MCF 10A (cell line): ENCODE measurements around the gene KDM2A. TPM values are rescaled to one million over a fixed set of nuclear protein-coding genes. Genes with fewer than 3 reads are reported as not detected.

ENCODE experiments used
- BruUV-seq: library from RNA; stranded (reverse); fragments of 400-500 nt; replicated peaks from 2 replicates; lab custom pipeline; 2021; lab: Mats Ljungman, UMichigan
- CTCF ChIA-PET: fragments of 300-600 bp; sonication (Branson Sonifier 250); formaldehyde crosslinking; extraction: SDS; loops from one replicate; lab custom pipeline; 2021; ENCODE audit warnings: antibody characterized with exemption, inconsistent platforms; lab: Yijun Ruan, JAX
- POLR2A ChIA-PET: fragments of 300-600, 350-650 bp; sonication (Branson Sonifier 250); formaldehyde crosslinking; extraction: SDS; loops from one replicate; lab custom pipeline; 2020; ENCODE audit warnings: antibody characterized with exemption, inconsistent platforms; lab: Yijun Ruan, JAX
- DNase-seq: peaks from one replicate; pipeline ENCODE4 v3.0.0-alpha.2; 2018; ENCODE audit not compliant: unreplicated experiment
- H3K27ac Mint-ChIP-seq: one replicate; pipeline ENCODE4 v1.8.0; 2022; ENCODE audit warnings: mild to moderate bottlenecking, low read depth, mixed read lengths; ENCODE audit not compliant: unreplicated experiment
- H3K27me3 Mint-ChIP-seq: one replicate; pipeline ENCODE4 v1.8.0; 2022; ENCODE audit warnings: mixed read lengths; ENCODE audit not compliant: insufficient read depth, unreplicated experiment
- H3K36me3 Mint-ChIP-seq: one replicate; pipeline ENCODE4 v1.8.0; 2022; ENCODE audit warnings: mild to moderate bottlenecking, moderate library complexity, mixed read lengths; ENCODE audit not compliant: insufficient read depth, unreplicated experiment
- H3K4me1 Mint-ChIP-seq: one replicate; pipeline ENCODE4 v1.8.0; 2022; ENCODE audit warnings: mixed read lengths; ENCODE audit not compliant: insufficient read depth, unreplicated experiment
- H3K4me3 Mint-ChIP-seq: one replicate; pipeline ENCODE4 v1.8.0; 2022; ENCODE audit warnings: mild to moderate bottlenecking, moderate library complexity, mixed read lengths; ENCODE audit not compliant: unreplicated experiment
- H3K9me3 Mint-ChIP-seq: one replicate; pipeline ENCODE4 v1.8.0; 2022; ENCODE audit warnings: mixed read lengths; ENCODE audit not compliant: unreplicated experiment
- CTCF ChIP-seq: fragments of 200-600 bp; IDR thresholded peaks from one replicate; pipeline ENCODE4 v1.8.0; 2022; ENCODE audit warnings: antibody characterized with exemption, mild to moderate bottlenecking; ENCODE audit not compliant: unreplicated experiment
- intact Hi-C: fragments of 100-400 bp; cut with micrococcal nuclease; formaldehyde crosslinking; loops from 2 replicates; pipeline ENCODE4 v1.14.1; 2022
- total RNA-seq: library from RNA; stranded (reverse); gene quantifications from 2 replicates; pipeline ENCODE4 v1.2.3, GENCODE V29; 2022

The KDM2A gene
- total RNA-seq, 1 experiment from 2014 or later, result 63.8 TPM

- POLR2A ChIA-PET, result interaction anchor here (0.7 to 1.4 kb wide), 4 partner anchors 45 to 288 kb away, joined by 3 to 5 read pairs (median 4); partner anchors contain the start of genes KDM2A and SSH3
- Mint-ChIP-seq H3K27me3 (no peaks in the 10 kb centered on the region), H3K27ac (no peak overlapping the region), H3K4me3 (no peak overlapping the region), H3K9me3 (no peaks in the 10 kb centered on the region), H3K36me3 (peaks cover 58% of the 10 kb centered on the region), H3K4me1 (peaks cover 25% of the 10 kb centered on the region)
- no peak for TF ChIP-seq CTCF
- DNase-seq, result no peak
- BruUV-seq, result no TSS peak
- CTCF ChIA-PET, result interaction anchor here (0.6 to 4.6 kb wide), 3 partner anchors 19 to 308 kb away, joined by 5 to 30 read pairs (median 6); partner anchors contain the start of gene RHOD
- intact Hi-C loops, result no loop called here
Measured at GRCh38 chr11:67073908-67074307, 45.2 kb upstream of the KDM2A start.

GRCh38 chr11:67076202-67076601 is 42.9 kb upstream of the KDM2A start:
- Mint-ChIP-seq H3K9me3 (no peaks in the 10 kb centered on the region), H3K36me3 (peaks cover 43% of the 10 kb centered on the region), H3K27me3 (no peaks in the 10 kb centered on the region), H3K4me1 (peaks cover 30% of the 10 kb centered on the region), H3K4me3 (no peak overlapping the region), H3K27ac (no peak overlapping the region)
- CTCF ChIA-PET, result interaction anchor here (0.6 to 4.6 kb wide), 3 partner anchors 21 to 311 kb away, joined by 3 to 30 read pairs (median 3); partner anchors contain the start of gene RHOD
- BruUV-seq, result no TSS peak
- intact Hi-C loops, result no loop called here
- POLR2A ChIA-PET, result interaction anchor here (1.2 kb wide), 1 partner anchor 10 kb away, joined by 5 read pairs; no protein-coding TSS in a partner anchor
- no peak for TF ChIP-seq CTCF
- DNase-seq, result no peak

- Mint-ChIP-seq H3K27ac (peak overlapping the region; percentile 87), H3K4me1 (peaks cover 49% of the 10 kb centered on the region), H3K4me3 (no peak overlapping the region), H3K27me3 (no peaks in the 10 kb centered on the region), H3K36me3 (peaks cover 14% of the 10 kb centered on the region), H3K9me3 (no peaks in the 10 kb centered on the region)
- TF ChIP-seq CTCF, result no peak
- POLR2A ChIA-PET, result interaction anchor here (0.6 kb wide), 1 partner anchor 149 kb away, joined by 3 read pairs; no protein-coding TSS in a partner anchor
- no peak for DNase-seq
- CTCF ChIA-PET, result interaction anchor here (0.6 to 1.4 kb wide), 4 partner anchors 16 to 238 kb away, joined by 3 to 5 read pairs (median 4); no protein-coding TSS in a partner anchor
- intact Hi-C loops, result no loop called here
- TSS peak; percentile 28 for BruUV-seq
Measured at GRCh38 chr11:67079065-67079705, 39.9 kb upstream of the KDM2A start.

- Mint-ChIP-seq H3K4me3 (no peak overlapping the region), H3K9me3 (no peaks in the 10 kb centered on the region), H3K27ac (peak overlapping the region; percentile 35), H3K36me3 (peaks cover 8% of the 10 kb centered on the region), H3K4me1 (peaks cover 39% of the 10 kb centered on the region), H3K27me3 (no peaks in the 10 kb centered on the region)
- no peak for TF ChIP-seq CTCF
- DNase-seq, result no peak
- BruUV-seq, result no TSS peak
- POLR2A ChIA-PET, result interaction anchor here (0.6 to 1.6 kb wide), 7 partner anchors 19 to 1820 kb away, joined by 3 to 8 read pairs (median 3); partner anchors contain the start of gene KDM2A
- intact Hi-C loops, result no loop called here
- CTCF ChIA-PET, result interaction anchor here (0.6 to 2.3 kb wide), 12 partner anchors 10 to 217 kb away, joined by 3 to 11 read pairs (median 4); no protein-coding TSS in a partner anchor
Measured at GRCh38 chr11:67082071-67082791, 36.8 kb upstream of the KDM2A start.
